ENCODE results near the gene SLC5A9.

DNA sequence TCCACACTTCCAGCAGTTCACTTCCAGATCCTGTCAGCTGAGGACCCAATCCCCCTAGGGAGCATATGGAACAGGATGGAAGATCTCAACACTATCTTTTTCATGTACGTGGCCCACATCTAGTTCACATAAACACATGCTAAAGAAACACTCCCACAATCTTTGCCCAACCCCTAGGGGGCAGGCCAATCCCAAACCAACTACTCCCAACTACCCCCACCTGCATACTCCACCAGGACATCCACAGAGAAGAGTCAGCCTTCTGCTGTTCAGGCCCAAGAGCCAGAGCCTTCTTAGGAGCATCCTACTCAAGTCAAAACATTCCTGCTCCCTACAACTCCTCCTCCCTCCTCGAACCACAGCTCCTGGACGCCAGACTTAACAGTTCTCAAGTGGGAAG lies 5.6 kb upstream of the SLC5A9 start:
- TF ChIP-seq, protein P1, sequence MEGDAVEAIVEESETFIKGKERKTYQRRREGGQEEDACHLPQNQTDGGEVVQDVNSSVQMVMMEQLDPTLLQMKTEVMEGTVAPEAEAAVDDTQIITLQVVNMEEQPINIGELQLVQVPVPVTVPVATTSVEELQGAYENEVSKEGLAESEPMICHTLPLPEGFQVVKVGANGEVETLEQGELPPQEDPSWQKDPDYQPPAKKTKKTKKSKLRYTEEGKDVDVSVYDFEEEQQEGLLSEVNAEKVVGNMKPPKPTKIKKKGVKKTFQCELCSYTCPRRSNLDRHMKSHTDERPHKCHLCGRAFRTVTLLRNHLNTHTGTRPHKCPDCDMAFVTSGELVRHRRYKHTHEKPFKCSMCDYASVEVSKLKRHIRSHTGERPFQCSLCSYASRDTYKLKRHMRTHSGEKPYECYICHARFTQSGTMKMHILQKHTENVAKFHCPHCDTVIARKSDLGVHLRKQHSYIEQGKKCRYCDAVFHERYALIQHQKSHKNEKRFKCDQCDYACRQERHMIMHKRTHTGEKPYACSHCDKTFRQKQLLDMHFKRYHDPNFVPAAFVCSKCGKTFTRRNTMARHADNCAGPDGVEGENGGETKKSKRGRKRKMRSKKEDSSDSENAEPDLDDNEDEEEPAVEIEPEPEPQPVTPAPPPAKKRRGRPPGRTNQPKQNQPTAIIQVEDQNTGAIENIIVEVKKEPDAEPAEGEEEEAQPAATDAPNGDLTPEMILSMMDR (conservative IDR thresholded peaks at IDR 0.05) = no peak
- no peak for TF ChIP-seq ZFX (IDR thresholded peaks at IDR 0.05)
